HG03575 (cell line): ENCODE results near the gene ENDOV.

ENCODE experiments used
- ATAC-seq: cut with Tn5 transposase; IDR thresholded peaks from one replicate; pipeline ENCODE4 v1.9.1; 2021; ENCODE audit not compliant: unreplicated experiment, insufficient number of reproducible peaks, low FRiP score; ENCODE audit errors: extremely low read depth

The ENDOV gene

DNA sequence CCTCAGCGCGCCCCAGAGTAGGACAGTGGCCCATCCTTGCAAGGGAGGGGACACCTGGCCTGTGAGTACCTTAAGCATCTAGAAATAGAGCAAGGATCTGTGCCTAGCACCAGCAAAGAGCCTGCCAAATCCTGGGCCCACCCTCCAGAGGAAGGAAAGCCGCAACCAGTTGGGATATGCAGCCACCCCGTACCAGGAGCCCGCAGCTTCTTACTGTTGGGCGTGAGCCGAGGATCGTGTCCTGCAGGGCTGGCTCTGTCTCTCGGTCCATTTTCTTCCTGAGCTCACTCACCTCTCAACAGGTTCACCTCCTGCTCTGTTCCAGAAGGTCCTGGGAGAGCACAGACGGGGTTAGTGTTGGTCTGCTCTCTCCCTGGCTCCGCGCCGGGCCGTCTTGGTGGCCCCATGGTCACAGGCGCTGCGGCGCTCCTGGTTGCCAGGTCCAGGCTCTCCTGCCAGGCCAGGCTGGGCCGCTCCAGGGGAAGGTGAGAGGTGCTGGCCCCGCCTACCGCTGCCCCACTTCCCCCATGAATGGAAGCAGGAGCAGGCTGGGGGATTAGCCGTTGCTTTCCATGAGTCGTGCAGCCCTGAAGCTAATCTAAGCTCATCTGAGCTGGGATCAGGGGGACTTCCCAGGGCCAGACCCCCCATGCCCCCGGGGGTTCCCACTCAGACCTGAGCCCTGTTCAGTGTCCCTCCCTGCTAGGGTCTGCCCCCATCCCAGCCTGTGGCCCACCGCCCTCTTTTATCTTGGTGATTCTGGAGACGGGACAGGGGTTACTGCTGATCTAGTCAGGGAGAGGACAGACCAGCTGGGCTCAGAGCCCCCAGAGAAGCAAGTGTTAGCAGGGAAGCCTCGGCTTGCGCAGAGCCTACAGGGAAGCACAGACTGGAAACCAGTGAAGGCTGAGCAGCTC is 12.7 kb downstream of the ENDOV start:
- ATAC-seq, result no peak

- ATAC-seq, result no peak
These were observed 13.4 kb downstream of the ENDOV start for GRCh38 chr17:80428363-80428762.

DNA sequence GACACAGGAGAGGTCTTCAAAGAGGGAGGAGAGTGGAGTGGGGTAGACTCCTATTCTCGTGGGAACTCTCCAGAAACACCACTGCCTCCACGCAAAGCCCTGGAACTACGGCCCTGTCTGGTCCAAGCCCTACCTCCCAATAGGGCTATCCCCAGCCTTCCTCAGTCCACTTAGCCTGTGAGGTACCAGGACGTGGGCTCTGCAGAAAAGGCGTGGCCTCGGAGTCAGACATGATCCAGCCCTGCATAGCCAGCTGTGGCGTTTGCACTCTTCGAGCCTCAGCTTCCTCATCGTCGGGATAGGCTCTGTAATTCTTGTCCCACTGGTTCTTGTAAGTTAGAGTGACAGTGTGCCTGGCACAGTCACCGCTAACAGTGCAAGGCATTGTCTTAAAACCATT is 13.8 kb downstream of the ENDOV start:
- ATAC-seq, result no peak

- ATAC-seq, result no peak
These were observed 14.6 kb downstream of the ENDOV start for GRCh38 chr17:80429356-80430275.

DNA sequence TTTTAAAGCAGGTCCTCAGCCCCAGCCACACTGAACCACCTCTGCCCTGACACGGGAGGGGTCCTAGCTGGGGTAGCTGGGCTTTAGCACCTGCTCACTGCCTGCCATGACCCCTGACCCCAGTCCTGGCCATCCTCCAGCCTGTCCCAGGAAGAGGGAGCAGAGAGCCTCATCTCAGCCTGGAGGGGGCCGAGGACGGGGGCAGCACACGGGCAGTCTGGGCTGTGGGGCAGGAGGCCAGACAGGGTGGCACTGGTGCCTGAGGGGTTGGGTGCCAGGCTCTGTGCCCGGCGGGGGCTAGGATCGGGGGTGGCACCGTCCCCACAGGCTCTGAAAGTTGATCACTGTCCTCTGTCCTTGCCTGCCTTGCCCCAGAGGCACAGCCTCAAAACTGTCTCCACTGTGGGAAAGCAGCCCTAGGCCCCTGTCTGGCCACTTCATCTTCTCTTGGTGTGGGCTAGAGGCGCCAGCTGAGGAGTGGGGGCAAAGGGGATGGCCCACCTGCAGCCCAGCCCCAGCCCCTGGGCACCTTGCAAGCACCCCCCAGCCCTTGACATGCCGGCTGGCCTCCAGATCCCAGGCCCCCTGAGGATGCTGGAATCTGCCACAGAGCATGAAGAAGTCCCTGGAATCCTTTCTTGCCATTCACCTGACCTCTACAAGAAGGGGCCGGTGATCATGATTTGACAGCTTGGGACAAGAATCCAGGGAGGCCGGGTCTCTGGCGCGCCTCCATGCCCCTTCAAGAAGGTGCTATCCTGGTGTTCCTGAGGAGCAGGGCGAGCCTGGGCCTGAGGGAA is 15.7 kb downstream of the ENDOV start:
- no peak for ATAC-seq

- ATAC-seq, result no peak
These were observed 16.6 kb downstream of the ENDOV start for GRCh38 chr17:80431246-80432195.

GRCh38 chr17:80432350-80432955 is 17.5 kb downstream of the ENDOV start:
- no peak for ATAC-seq

GRCh38 chr17:80432961-80433550 is 18.1 kb downstream of the ENDOV start:
- ATAC-seq, result no peak

DNA sequence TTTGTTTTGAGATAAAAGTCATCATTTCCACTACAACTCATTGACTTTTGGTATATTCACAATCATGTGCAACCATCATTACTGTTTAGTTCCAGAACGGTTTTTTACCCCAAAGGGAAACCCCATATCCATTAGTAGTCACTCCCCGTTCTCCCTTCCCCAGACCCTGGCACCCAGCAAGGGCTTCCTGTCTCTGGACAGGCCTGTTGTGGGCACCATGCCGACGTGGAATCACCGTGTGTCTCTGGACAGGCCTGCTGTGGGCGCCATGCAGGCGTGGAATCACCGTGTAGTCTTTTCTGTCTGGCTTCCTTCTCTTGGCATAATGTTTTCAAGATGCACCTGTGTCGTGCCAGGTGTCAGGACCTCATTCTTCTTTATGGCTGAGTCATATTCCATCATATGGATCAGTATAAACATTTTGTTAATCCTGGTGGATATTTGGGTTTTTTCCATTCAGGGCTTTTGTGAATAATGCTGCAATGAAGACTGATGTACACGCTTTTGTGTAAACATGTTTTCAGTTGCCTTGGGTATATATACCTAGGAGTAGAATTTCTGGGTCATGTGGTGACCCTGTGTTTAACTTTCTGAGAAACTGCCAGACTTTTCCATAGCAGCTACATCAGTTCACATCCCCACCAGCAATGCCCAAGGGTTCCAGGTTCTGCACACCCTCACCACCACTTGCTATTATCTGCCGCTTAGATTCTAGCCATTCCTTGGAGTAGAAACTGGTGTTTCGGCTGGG is 19.1 kb downstream of the ENDOV start:
- no peak for ATAC-seq

- no peak for ATAC-seq
These were observed 22.6 kb downstream of the ENDOV start for GRCh38 chr17:80437532-80437931.

DNA sequence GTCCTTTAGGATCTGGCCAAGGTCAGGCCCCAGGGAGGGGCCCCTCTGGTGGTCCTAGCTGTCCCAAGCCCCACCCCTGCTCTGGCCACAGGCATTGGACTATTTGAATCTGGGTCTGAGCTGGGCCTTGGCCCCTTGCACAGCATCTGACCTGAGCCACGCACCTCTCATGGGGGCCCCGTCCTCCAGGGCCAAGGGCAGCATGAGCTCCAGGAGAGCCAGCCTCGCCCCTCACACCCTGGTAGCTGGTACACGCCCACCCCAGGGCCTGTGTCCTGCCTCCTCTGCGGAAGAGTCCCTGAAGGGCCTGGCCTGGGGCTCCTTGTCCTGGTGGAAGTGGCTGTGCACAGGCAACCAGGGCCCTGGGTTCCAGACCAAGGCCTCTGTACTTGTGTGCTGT is 23.8 kb downstream of the ENDOV start:
- ATAC-seq, result no peak

DNA sequence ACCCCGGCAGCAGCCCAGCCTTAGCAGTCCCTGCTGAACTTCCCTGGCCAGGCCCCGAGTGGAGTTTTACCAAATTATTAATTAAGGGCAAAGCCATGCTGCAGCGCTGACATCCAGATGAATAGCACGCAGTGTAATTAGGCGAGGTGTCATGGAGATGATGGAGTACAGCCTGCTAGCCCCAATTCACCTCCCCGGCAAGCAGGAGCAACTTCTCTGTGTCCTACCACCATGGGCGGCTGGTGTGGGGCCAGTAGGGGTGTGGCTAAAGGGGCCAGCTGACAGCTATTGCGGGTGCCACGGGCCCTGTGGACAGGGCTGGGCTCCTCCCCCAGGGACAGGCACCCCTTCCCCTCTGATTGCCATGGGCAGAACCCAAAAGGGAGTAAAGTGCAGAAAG is 24.5 kb downstream of the ENDOV start:
- no peak for ATAC-seq

GRCh38 chr17:80441133-80441578 is 26.2 kb downstream of the ENDOV start:
- ATAC-seq, result no peak

- no peak for ATAC-seq
These were observed 26.8 kb downstream of the ENDOV start for GRCh38 chr17:80441598-80442322.

GRCh38 chr17:80442323-80442659 is 27.3 kb downstream of the ENDOV start:
- ATAC-seq, result no peak

DNA sequence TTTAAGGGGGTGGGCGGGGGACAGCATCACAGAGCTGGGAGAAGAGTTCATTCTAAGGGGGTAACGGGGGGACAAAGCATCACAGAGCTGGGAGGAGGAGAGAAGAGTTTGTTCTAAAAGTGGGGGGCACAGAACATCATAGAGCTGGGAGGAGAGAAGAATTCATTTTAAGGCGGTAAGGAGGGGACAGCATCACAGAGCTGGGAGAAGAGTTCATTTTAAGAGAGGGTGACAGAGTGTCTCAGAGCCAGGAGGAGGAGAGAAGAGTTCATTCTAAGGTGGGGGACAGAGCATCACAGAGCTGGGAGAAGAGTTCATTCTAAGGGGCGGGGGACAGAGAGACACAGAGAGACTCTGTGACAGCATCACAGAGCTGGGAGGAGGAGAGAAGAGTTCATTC is 27.8 kb downstream of the ENDOV start:
- no peak for ATAC-seq
